Progenitor cell of endocrine pancreas (in vitro differentiated cells): ENCODE results near the gene PPP1R17. TPM values are rescaled to one million over a fixed set of nuclear protein-coding genes. Genes with fewer than 3 reads are reported as not detected.

Experiments used
- DNase-seq: peaks from one replicate; pipeline ENCODE4 v3.0.0; 2021; ENCODE audit warnings: low spot score; ENCODE audit not compliant: unreplicated experiment
- H3K27ac Mint-ChIP-seq: 2 replicates; pipeline ENCODE4 v1.8.0; 2021; ENCODE audit warnings: mild to moderate bottlenecking, moderate library complexity, mixed read lengths
- H3K27me3 Mint-ChIP-seq: 2 replicates; pipeline ENCODE4 v1.8.0; 2021; ENCODE audit warnings: mixed read lengths
- H3K36me3 Mint-ChIP-seq: 2 replicates; pipeline ENCODE4 v1.8.0; 2022; ENCODE audit warnings: mixed read lengths; ENCODE audit not compliant: insufficient read depth
- H3K4me1 Mint-ChIP-seq: 2 replicates; pipeline ENCODE4 v1.8.0; 2021; ENCODE audit warnings: low read depth, mixed read lengths
- H3K4me3 Mint-ChIP-seq: 2 replicates; pipeline ENCODE4 v1.8.0; 2021; ENCODE audit warnings: low read depth, mild to moderate bottlenecking, moderate library complexity, mixed read lengths
- H3K9me3 Mint-ChIP-seq: 2 replicates; pipeline ENCODE4 v1.8.0; 2021; ENCODE audit warnings: low read depth, mixed read lengths
- total RNA-seq: library from RNA; stranded (reverse); gene quantifications from 2 replicates; pipeline ENCODE4 v1.2.1, GENCODE V29; 2021
- TF ChIP-seq, protein P1 (sequence below): fragments of 200-600 bp; sonication (generic); IDR thresholded peaks from one replicate; pipeline ENCODE4 v1.5.0; 2021; ENCODE audit warnings: antibody characterized with exemption, mild to moderate bottlenecking; ENCODE audit not compliant: unreplicated experiment

Gene PPP1R17
- total RNA-seq, 1 donor from 2014 or later = 0.96 TPM

GRCh38 chr7:31748084-31748483 is 61.1 kb downstream of the PPP1R17 start:
- Mint-ChIP-seq H3K4me1 (no peaks in the 10 kb centered on the region), H3K9me3 (no peaks in the 10 kb centered on the region), H3K27ac (no peak overlapping the region), H3K27me3 (peaks cover 13% of the 10 kb centered on the region), H3K4me3 (no peak overlapping the region), H3K36me3 (no peaks in the 10 kb centered on the region)
- TF ChIP-seq, protein P1, sequence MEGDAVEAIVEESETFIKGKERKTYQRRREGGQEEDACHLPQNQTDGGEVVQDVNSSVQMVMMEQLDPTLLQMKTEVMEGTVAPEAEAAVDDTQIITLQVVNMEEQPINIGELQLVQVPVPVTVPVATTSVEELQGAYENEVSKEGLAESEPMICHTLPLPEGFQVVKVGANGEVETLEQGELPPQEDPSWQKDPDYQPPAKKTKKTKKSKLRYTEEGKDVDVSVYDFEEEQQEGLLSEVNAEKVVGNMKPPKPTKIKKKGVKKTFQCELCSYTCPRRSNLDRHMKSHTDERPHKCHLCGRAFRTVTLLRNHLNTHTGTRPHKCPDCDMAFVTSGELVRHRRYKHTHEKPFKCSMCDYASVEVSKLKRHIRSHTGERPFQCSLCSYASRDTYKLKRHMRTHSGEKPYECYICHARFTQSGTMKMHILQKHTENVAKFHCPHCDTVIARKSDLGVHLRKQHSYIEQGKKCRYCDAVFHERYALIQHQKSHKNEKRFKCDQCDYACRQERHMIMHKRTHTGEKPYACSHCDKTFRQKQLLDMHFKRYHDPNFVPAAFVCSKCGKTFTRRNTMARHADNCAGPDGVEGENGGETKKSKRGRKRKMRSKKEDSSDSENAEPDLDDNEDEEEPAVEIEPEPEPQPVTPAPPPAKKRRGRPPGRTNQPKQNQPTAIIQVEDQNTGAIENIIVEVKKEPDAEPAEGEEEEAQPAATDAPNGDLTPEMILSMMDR = no peak
- DNase-seq = no peak

GRCh38 chr7:31751726-31752125 is 64.7 kb downstream of the PPP1R17 start:
- H3K4me3 Mint-ChIP-seq = no peak overlapping the region
- DNase-seq = no peak
- TF ChIP-seq, protein P1 = no peak
- H3K36me3 Mint-ChIP-seq = no peaks in the 10 kb centered on the region
- H3K27me3 Mint-ChIP-seq = no peaks in the 10 kb centered on the region
- no peak overlapping the region for H3K27ac Mint-ChIP-seq
- H3K9me3 Mint-ChIP-seq = peaks cover 8% of the 10 kb centered on the region
- no peaks in the 10 kb centered on the region for H3K4me1 Mint-ChIP-seq

Other genes with a start within 250 kb of the PPP1R17 start
- gene ITPRID1, start 173.1 kb upstream of the PPP1R17 start, total RNA-seq = 3.1 and 3.9 TPM in 2 replicates